RWPE1 (cell line): ENCODE measurements around the gene EXOC3L1.
A peak's percentile ranks its signal among the peaks of the same experiment; 100 is the strongest.

Experiments used
- CTCF ChIA-PET: fragments of 350-600 bp; sonication (Branson Sonifier 250); formaldehyde crosslinking; extraction: SDS; loops from one replicate; lab custom pipeline; 2021; lab: Yijun Ruan, JAX
- POLR2A ChIA-PET: fragments of 400-600 bp; formaldehyde crosslinking; extraction: SDS; loops from one replicate; lab custom pipeline; 2020; ENCODE audit warnings: antibody characterized with exemption; ENCODE audit not compliant: low non-redundant PET; lab: Yijun Ruan, JAX
- DNase-seq: peaks from one replicate; pipeline ENCODE4 v3.0.0; 2012; ENCODE audit warnings: low spot score
- H3K27ac ChIP-seq: fragments of 450-650 bp; 2 replicates; pipeline ENCODE4 v1.5.1; 2017
- TF ChIP-seq, protein P1 (sequence below): fragments of 450-650 bp; conservative IDR thresholded peaks from 2 replicates; pipeline ENCODE4 v1.5.1; 2017; ENCODE audit warnings: low read depth, mild to moderate bottlenecking

The EXOC3L1 gene

DNA sequence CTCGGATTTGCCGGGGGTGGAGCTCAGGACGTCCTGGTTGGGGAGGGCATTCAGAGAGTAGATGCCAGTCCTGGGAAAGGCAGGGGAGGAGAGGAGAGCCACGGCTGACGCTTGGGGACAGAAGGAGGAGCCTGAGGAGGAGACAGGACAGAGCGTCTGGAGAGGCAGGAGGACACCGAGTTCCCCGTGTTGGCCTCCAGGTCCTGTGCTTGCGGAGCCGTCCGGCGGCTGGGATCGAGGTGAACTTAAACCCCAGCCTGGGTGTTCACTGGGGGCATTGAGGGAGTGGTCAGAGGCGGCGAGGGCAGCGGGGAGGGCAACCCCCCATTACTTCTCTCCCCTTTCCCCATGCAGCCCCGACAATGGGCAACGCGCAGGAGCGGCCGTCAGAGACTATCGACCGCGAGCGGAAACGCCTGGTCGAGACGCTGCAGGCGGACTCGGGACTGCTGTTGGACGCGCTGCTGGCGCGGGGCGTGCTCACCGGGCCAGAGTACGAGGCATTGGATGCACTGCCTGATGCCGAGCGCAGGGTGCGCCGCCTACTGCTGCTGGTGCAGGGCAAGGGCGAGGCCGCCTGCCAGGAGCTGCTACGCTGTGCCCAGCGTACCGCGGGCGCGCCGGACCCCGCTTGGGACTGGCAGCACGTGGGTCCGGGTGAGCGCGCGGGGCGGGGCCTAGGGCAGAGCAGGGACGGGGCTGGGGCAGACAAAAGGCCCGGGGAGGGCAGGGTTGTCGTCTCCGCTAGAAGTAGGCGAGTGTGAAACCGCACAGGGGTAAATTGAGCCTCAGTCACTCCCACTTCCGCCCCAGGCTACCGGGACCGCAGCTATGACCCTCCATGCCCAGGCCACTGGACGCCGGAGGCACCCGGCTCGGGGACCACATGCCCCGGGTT, 15.9 kb downstream of the EXOC3L1 start:
- H3K27ac ChIP-seq: peak overlapping the region; percentile 98
- ChIA-PET CTCF (interaction anchor here (0.6 to 1.9 kb wide), 5 partner anchors 11 to 157 kb away, joined by 3 to 5 read pairs (median 5); no protein-coding TSS in a partner anchor), POLR2A (interaction anchor here (1.4 kb wide), 1 partner anchor 11 kb away, joined by 6 read pairs; no protein-coding TSS in a partner anchor)
- TF ChIP-seq, protein P1, sequence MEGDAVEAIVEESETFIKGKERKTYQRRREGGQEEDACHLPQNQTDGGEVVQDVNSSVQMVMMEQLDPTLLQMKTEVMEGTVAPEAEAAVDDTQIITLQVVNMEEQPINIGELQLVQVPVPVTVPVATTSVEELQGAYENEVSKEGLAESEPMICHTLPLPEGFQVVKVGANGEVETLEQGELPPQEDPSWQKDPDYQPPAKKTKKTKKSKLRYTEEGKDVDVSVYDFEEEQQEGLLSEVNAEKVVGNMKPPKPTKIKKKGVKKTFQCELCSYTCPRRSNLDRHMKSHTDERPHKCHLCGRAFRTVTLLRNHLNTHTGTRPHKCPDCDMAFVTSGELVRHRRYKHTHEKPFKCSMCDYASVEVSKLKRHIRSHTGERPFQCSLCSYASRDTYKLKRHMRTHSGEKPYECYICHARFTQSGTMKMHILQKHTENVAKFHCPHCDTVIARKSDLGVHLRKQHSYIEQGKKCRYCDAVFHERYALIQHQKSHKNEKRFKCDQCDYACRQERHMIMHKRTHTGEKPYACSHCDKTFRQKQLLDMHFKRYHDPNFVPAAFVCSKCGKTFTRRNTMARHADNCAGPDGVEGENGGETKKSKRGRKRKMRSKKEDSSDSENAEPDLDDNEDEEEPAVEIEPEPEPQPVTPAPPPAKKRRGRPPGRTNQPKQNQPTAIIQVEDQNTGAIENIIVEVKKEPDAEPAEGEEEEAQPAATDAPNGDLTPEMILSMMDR: peak; percentile 16; the same call in 1 of the 2 replicates
- peak; percentile 83 for DNase-seq

DNA sequence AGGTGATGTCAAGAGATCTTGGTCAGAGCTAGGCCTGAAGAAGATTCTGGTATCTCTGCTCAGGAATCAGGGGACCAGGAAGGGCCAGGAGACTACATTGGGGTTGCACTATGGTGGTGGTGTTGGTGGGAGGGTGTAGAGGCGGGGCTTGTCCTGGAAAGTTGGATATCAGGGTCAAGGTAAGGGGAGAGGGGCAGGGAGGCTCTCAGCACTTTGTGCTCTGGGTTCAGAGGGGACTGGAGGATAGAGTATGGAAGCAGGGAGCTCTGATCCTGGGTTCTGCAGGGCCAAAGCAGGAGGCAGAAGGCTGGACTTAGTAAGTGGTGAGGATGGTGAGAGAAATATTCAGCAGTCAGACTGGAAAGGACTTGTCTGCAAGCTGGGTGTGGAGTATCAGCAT, 16.6 kb downstream of the EXOC3L1 start:
- CTCF ChIA-PET: interaction anchor here (1.9 kb wide), 1 partner anchor 18 kb away, joined by 5 read pairs; no protein-coding TSS in a partner anchor
- POLR2A ChIA-PET: no interaction called here
- DNase-seq: no peak
- peak overlapping the region; percentile 98 for H3K27ac ChIP-seq
- TF ChIP-seq, protein P1: no peak

DNA sequence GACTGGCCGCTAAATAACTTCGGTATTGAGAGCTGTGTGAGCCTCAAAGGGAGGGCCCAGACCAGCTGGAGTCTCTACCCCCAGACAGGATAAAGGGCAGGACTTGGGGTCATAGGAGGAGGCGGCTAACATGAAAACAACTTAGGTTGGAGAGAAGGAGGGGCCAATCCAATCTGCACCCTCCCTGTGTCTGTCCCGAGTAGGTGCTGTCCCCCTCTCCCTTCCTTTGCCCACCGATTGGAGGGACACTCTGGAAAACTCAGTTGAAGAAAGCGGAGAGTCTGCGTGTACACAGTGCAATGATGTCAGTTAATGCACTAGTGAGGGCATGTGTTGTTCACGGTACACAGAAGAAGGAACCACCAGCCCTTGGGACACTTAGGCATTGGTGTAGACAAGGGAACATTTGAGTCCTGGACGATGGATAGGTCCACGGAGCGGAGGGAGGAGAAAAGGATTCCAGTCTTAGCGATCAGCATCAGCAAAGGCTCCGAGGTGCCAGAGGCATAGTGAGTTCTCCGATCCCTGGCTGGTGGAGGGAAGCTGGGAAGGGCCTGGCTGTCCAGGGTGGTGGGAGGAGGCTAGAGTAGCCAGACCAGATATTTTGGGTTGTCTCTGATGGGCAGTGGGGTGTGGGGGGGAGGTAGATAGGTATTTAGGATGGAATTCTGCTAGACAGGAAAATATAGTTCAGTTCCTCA, 18.8 kb downstream of the EXOC3L1 start:
- CTCF ChIA-PET: interaction anchor here (0.7 to 1.4 kb wide), 4 partner anchors 14 to 29 kb away, joined by 3 to 9 read pairs (median 5); no protein-coding TSS in a partner anchor
- POLR2A ChIA-PET: interaction anchor here (0.6 to 1.2 kb wide), 4 partner anchors 10 to 217 kb away, joined by 3 to 4 read pairs (median 4); partner anchors contain the start of gene B3GNT9
- TF ChIP-seq, protein P1: no peak
- DNase-seq: no peak
- peak overlapping the region; percentile 98 for H3K27ac ChIP-seq

DNA sequence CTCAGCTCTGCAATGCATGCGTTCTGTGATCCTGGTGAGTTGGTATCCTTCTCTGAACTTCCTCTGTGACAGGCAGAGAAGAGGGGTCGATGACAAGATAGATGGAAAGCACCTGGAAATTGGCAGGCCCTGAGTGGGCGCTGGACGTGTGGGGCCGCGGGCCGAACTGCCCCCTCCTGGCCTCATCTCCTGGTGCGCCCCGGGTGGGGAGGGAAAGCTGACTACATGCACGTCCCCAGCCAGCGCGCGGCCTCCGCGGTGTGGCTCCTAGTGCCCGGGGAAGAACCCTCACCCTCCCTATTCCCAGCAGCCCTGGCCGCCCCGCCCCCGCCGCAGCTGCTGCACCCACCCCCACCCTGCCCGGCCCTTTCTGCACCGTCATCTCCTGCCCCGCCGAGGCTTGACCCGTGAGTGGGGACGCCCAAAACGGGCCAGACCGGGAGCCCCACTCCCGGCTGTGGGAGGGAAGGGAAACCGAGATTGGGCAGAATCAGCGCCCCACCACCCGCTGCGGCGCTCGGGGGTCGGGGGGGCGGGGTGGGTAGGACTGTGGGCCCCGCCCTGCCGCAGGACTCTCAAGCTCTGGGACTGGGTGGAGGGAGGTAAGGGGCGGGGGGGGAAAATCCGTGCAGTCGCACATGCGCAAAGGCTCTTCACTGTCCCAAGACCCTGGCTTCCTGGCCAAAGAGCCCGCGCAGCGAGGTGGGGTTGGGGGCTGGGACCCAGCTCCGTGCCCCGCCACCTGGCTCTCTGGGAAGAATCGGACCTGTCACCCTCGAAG, 19.6 kb downstream of the EXOC3L1 start, which contains the start of gene NOL3:
TSS of gene NOL3 (plus strand) at position 371 of the 781 bp plus-strand sequence.
- TF ChIP-seq, protein P1: no peak
- ChIA-PET CTCF (interaction anchor here (0.5 to 1.4 kb wide), 7 partner anchors 15 to 139 kb away, joined by 3 to 9 read pairs (median 4); partner anchors contain the start of genes E2F4 and EXOC3L1), POLR2A (interaction anchor here (0.6 to 1.2 kb wide), 5 partner anchors 10 to 1374 kb away, joined by 3 to 4 read pairs (median 4); partner anchors contain the start of gene B3GNT9)
- H3K27ac ChIP-seq: peak within 1 kb of the TSS; percentile 98
- DNase-seq: peak; percentile 79

DNA sequence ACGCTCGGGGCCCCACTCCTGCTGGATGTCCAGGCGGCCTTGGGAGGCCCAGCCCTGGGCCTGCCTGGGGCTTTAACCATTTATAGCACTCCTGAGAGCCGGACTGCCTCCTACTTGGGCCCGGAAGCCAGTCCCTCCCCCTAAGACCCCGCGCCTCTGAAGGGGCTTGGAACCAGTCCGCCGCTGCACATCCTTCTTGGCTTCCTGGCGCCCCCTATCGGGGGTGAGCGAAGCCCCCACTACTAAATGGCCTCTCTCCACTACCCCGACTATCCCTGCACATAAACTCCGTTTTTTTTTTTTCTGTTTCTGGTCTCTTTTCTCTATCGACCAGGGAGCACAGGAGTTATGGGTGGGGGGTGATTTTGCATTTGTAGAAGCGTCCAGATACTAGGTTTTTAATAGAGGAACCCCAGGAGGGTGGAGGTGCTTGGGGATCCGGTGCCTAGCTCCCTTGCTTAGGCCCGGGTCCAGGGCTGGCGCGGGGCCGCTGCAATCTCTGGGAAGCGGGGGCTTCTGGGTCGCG, 20.2 kb downstream of the EXOC3L1 start:
- ChIA-PET CTCF (interaction anchor here (0.6 to 1.4 kb wide), 5 partner anchors 14 to 34 kb away, joined by 3 to 9 read pairs (median 6); partner anchors contain the start of genes E2F4 and EXOC3L1), POLR2A (interaction anchor here (1.2 kb wide), 1 partner anchor 9 kb away, joined by 4 read pairs; no protein-coding TSS in a partner anchor)
- TF ChIP-seq, protein P1: peak; percentile 65
- H3K27ac ChIP-seq: peak overlapping the region; percentile 98
- DNase-seq: no peak
